ENCODE data around the gene MYO5B. TPM values are rescaled to one million over a fixed set of nuclear protein-coding genes. Genes with fewer than 3 reads are reported as not detected.
A peak's percentile ranks its signal among the peaks of the same experiment; 100 is the strongest.

Gene MYO5B
- polyA plus RNA-seq, 1 donor (not counting 4 experiments of a cell fraction or from before 2014, with no cell fraction given) = 6.8 TPM

GRCh38 chr18:50203801-50204604, 9.1 kb upstream of the MYO5B start:
- H3K4me3 ChIP-seq (ENCODE audit: control insufficient read depth in 2 of 3, extremely low read depth in 1 of 3, insufficient read depth in 2 of 3, low read depth in 1 of 3, low read length in 3 of 3) = peak overlapping the region in 1 of 3 experiments; percentile 12
- DNase-seq (ENCODE audit: low read depth, low spot score) (no peak), FAIRE-seq (peak; percentile 63)
- no peak overlapping the region for H3K9ac ChIP-seq (ENCODE audit: control insufficient read depth, extremely low read depth, insufficient read depth, low read length)
- no peaks in the 10 kb centered on the region for H3K36me3 ChIP-seq (ENCODE audit: control insufficient read depth in 2 of 2, extremely low read depth in 1 of 2, insufficient read depth in 2 of 2, low read length in 2 of 2)
- no peaks in the 10 kb centered on the region for H3K79me2 ChIP-seq (ENCODE audit: control insufficient read depth, insufficient read depth, low read length)
- H3K9me3 ChIP-seq (ENCODE audit: control insufficient read depth, low read depth, low read length) = no peaks in the 10 kb centered on the region
- peak overlapping the region; percentile 65 for H3K4me2 ChIP-seq (ENCODE audit: control insufficient read depth, extremely low read depth, insufficient read depth, low read depth, low read length)
- H3K9me1 ChIP-seq (ENCODE audit: control insufficient read depth, extremely low read depth, insufficient read depth, low read length) = no peaks in the 10 kb centered on the region
- peaks cover 16% of the 10 kb centered on the region for H3K27me3 ChIP-seq (ENCODE audit: control insufficient read depth, extremely low read depth, insufficient read depth, low read length)
- dilution Hi-C loops (cut with MboI; ENCODE audit: extremely low pct_ligation_motif_present, low sequenced_read_pairs) = no loop called here
- H4K20me1 ChIP-seq (ENCODE audit: control insufficient read depth, extremely low read depth, insufficient read depth, low read length) = no peaks in the 10 kb centered on the region
- peak overlapping the region; percentile 32 for H2AFZ ChIP-seq (ENCODE audit: control insufficient read depth, low read length)
- H3K27ac ChIP-seq (ENCODE audit: control insufficient read depth, insufficient read depth, low read length) = no peak overlapping the region
- H3K4me1 ChIP-seq (ENCODE audit: control insufficient read depth, extremely low read depth, insufficient read depth, low read length) = no peaks in the 10 kb centered on the region
- no peak for TF ChIP-seq EZH2 (IDR thresholded peaks at IDR 0.05; ENCODE audit: low read length)
- TF ChIP-seq CTCF (optimal IDR thresholded peaks at IDR 0.05 in 1 of 3, IDR thresholded peaks at IDR 0.05 in 1 of 3, conservative IDR thresholded peaks at IDR 0.05 in 1 of 3; ENCODE audit: extremely low read depth in 1 of 3, insufficient read depth in 2 of 3, low read length in 3 of 3) = peak; percentile 71 to 79 (median 74)

- Histone ChIP-seq H3K9me3 (ENCODE audit: control insufficient read depth, low read depth, low read length) (no peaks in the 10 kb centered on the region), H3K79me2 (ENCODE audit: control insufficient read depth, insufficient read depth, low read length) (no peaks in the 10 kb centered on the region), H2AFZ (ENCODE audit: control insufficient read depth, low read length) (no peak overlapping the region), H3K4me2 (ENCODE audit: control insufficient read depth, extremely low read depth, insufficient read depth, low read depth, low read length) (no peak overlapping the region), H3K4me1 (ENCODE audit: control insufficient read depth, extremely low read depth, insufficient read depth, low read length) (no peaks in the 10 kb centered on the region), H3K27ac (ENCODE audit: control insufficient read depth, insufficient read depth, low read length) (no peak overlapping the region), H3K27me3 (ENCODE audit: control insufficient read depth, extremely low read depth, insufficient read depth, low read length) (peaks cover 19% of the 10 kb centered on the region), H4K20me1 (ENCODE audit: control insufficient read depth, extremely low read depth, insufficient read depth, low read length) (no peaks in the 10 kb centered on the region), H3K9me1 (ENCODE audit: control insufficient read depth, extremely low read depth, insufficient read depth, low read length) (no peaks in the 10 kb centered on the region), H3K9ac (ENCODE audit: control insufficient read depth, extremely low read depth, insufficient read depth, low read length) (no peak overlapping the region), H3K4me3 (ENCODE audit: control insufficient read depth in 2 of 3, extremely low read depth in 1 of 3, insufficient read depth in 2 of 3, low read depth in 1 of 3, low read length in 3 of 3) (no peak overlapping the region), H3K36me3 (ENCODE audit: control insufficient read depth in 2 of 2, extremely low read depth in 1 of 2, insufficient read depth in 2 of 2, low read length in 2 of 2) (no peaks in the 10 kb centered on the region)
- dilution Hi-C loops (cut with MboI; ENCODE audit: extremely low pct_ligation_motif_present, low sequenced_read_pairs) = no loop called here
- no peak for FAIRE-seq
- TF ChIP-seq CTCF (optimal IDR thresholded peaks at IDR 0.05 in 1 of 3, IDR thresholded peaks at IDR 0.05 in 1 of 3, conservative IDR thresholded peaks at IDR 0.05 in 1 of 3; ENCODE audit: extremely low read depth in 1 of 3, insufficient read depth in 2 of 3, low read length in 3 of 3) = no peak
- no peak for TF ChIP-seq EZH2 (IDR thresholded peaks at IDR 0.05; ENCODE audit: low read length)
- DNase-seq (ENCODE audit: low read depth, low spot score) = no peak
Observed at GRCh38 chr18:50201476-50202018, 6.6 kb upstream of the MYO5B start.

All from keratinocyte (primary cell).